RCC 7860 (cell line): Measurements from ENCODE around the gene TRPC4.

Source experiments
- DNase-seq: peaks from one replicate; pipeline ENCODE4 v3.0.0-alpha.2; 2015; ENCODE audit warnings: low spot score
- FAIRE-seq: peaks from 2 replicates; lab custom pipeline; 2012; peaks lifted over from hg19 to GRCh38; lab: Jason Lieb, UNC

TRPC4 gene

DNA sequence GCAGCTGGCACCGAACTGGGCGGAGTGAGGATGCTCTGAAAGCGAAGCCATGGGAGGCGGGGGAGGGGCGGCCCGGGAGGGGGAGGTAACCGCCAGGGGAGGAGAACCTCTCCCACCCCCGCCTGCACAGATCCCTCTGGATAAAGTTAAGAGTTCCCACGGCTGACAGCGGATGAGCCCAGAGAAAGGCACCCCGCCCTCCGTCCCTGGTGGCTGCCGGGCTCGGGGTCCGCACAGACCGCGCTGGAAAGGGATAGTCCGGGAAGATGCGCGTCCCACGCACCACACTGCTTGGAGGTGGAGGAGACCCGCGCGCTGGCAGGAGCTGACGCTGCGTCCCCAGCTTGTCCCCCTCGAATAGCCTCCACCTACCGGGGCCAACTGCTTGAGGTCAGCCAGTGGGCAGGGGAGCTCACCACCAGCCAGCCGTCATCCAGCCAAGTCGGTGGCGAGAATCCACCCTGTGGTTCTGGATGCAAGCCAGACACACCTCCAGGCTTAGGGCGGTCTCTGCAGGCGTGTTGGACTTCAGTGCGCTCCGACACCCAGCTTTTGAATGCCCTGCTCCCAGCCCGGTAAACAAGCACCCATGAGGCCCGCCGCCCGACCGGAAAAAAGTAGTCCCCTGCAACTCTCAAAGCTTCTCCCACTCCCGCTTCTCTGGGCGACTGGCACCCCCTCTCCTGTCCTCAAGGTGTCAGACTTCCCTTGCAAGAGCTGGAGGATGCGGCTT lies at the start of gene TRPC4:
Gene TRPC4, minus strand, starts transcription at position 17 of the 733 bp plus-strand sequence. CDS start 86,439 bp downstream, outside the sequence.
- FAIRE-seq, result peak; percentile 8
- DNase-seq, result peak; percentile 67

DNA sequence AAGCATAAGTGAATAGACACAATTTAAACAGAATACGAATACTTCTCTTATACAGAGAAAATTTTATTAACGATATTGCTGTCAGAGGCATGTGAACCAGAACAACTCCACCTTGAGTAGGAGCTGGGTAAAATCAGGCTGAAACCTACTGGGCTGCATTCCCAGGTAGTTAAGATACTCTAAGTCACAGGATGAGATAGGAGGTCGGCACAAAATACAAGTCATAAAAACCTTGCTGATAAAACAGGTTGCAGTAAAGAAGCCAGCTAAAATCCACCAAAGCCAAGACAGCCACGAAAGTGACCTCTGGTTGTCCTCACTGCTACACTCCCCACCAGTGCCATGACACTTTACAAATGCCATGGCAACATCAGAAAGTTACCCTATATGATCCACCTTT lies 49.2 kb upstream of the TRPC4 start:
- no peak for FAIRE-seq
- DNase-seq, result no peak

DNA sequence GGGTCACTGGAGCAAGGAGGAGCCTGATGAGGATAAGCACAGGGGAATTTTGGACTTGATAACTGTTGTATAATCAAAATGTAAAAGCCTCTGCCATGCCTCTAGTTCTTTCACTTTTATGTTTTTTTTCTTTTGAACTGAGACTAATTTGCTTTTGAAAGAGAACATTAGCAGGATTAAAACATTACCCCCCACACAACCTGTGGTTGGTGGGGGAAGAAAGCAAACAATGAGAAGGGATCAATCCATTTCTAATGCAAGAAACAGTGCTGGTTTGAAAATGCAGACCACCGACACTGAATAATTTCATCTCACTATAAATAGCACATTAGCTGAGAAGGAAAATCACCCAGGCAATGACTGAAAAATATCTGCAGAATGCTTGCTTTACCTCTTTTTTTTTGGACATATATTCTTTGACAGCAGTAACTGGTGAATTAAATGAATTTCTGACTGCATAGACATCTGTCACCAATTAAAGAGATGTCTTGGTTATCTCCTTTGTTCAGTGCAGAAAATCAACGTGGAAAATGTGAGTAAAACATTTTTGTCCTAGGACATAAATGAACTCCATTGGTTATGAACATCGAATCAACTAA lies 48.6 kb upstream of the TRPC4 start:
- DNase-seq, result no peak
- no peak for FAIRE-seq

DNA sequence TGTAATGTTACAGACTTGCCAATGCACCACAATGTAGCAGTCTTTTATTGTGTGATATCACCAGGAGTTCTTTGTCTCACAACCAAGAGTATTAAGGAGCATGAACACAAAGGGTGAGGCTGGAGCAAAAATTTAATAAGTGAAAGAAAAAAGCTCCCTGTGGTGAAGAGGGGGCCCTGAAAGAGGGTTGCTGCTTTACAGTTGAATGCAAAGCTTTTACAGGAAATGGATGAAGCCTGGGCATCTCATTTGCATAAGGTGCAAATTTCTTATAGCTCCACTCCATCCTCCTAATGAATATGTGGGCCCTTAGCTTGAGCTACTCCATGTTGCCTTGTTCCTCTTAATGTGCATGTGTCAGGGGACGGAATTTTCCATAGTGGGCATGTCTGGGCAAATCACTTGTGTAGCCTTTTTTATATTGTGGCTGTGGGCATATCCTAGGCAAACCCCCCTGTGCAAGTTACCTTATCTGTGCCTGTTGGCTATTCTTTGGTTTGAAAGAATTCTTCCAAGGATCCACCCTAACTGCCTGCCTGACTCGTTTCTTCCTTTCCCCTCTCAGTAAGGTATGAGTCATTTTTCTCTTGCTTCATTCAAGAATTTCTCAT lies 45.3 kb upstream of the TRPC4 start:
- FAIRE-seq (no peak), DNase-seq (peak; percentile 10)

DNA sequence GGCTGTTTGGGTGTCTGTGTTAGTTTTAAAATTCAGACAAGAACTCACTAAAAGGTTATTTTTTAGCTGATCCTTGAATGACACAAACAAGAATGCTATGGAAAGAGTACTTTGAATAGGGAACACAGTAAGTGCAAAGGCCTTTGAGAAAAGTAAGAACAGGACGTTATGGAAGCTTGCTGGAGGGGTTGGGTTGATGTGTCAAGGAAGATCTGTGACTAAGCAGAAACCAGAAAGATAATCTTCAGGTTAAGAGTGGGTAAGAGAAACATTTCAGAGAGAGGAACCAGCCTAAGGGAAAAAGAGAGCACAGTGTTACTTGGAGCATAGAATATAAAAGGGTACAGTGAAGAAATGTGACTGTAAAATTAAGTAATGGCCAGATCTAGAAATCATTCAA lies 41.2 kb upstream of the TRPC4 start:
- FAIRE-seq (no peak), DNase-seq (no peak)

DNA sequence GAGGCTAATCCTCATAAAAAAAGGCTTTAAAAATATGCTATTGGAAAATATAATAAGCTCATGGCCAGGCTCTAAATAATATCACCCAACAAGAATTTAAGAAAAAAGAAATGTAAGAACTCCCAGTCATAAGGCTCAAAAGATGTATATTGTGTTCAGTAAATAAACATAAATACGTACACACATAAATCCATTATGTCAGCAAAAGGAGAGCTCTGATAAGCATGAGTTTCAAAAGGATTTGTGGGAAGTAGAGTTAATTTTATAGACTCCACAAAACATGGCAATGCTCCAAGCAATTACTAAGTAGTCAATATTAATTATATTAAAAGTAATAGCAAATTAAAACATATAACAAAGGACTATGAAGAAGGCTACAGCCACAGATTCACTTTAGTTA lies 37.3 kb upstream of the TRPC4 start:
- no peak for DNase-seq
- no peak for FAIRE-seq

DNA sequence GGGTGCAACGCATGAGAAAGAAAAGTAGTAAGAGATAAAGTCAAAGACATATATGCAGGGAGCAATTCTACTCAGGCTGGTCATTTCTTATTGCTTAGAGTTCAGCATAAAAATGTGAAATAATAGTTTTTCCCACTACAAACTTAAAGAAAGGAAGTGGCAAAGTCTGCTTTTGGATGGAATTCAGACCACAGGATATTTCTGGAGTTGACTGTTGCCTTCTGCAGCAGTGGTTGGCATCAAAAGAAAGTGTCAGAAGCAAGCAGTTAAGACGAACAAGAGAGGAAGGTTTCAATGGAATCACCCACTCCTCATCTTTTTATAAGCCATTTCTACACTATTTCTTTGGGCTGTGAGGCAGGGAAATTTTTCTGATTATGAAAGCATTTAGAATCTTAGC lies 36.2 kb upstream of the TRPC4 start:
- DNase-seq, result no peak
- no peak for FAIRE-seq

DNA sequence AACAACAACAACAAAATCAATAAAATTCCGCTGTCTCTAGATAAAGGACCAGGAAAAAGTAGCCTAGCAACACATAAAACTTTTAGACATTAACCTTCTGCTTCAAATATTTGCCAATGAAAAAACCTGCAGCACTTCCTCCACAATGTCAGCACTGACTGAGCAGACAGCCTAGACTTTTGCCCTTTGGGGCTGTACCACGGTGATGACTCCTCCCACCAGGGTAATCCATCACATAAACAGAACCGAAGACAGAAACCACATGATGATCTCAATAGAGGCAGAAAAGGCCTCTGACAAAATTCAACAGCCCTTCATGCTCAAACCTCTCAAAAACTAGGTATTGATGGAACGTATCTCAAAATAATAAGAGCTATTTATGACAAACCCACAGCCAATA lies 30.2 kb upstream of the TRPC4 start:
- DNase-seq (no peak), FAIRE-seq (no peak)

DNA sequence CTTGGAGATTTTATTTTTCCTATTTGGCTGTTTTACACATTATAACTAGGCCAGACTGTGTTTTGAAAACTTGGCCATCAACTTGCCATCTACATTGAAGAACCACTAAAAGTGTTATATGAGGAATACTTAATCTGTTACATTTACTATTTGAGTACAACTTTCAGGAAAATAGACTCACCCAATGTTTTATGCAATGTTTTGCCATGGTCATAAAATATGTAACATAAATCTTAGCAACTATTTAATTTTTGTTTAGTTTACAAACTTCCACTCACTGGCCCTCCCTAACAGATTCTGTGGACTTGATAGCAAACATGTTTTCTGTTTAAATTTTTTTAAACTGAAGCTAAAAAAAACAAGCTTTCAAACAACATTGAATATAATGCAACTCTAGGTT lies 23.7 kb upstream of the TRPC4 start:
- DNase-seq (no peak), FAIRE-seq (no peak)

DNA sequence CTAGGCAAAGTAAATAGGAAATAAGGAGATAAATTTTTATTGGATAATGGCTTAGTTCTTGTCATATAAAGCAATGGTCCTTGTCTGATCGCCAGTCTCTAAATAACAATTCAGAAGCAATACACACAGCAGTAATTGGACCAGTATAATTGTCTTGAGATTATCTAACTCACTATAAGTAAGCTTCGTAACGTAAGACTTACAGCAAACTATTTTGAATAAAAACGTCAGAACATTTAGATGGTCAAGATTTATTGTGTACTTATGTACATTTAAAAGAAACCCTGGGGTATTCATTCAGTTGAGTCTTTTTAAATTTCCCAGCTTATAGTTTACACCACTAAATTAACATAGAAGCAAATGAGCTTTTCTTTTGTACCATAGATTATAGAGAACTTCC lies 20.2 kb upstream of the TRPC4 start:
- no peak for DNase-seq
- FAIRE-seq, result no peak

DNA sequence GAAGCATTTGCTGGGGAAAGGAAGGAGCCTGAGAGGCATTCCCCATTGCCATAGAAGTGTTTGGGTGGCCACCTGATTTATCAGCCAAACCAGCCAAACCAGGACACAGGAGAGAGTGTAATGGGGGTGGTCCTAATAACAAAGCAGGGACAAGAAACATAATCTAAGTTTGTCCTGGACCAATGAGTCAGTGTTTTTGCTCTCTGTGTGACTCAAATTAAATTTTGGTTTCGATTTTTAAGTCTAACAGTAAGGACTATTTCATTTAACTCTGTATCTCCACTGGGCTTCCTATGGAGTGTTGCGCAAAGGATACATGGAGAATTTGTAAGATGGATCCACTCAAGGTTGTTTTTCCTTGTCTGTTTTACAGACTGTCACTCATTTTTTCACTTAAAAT lies 19.5 kb upstream of the TRPC4 start:
- DNase-seq, result no peak

DNA sequence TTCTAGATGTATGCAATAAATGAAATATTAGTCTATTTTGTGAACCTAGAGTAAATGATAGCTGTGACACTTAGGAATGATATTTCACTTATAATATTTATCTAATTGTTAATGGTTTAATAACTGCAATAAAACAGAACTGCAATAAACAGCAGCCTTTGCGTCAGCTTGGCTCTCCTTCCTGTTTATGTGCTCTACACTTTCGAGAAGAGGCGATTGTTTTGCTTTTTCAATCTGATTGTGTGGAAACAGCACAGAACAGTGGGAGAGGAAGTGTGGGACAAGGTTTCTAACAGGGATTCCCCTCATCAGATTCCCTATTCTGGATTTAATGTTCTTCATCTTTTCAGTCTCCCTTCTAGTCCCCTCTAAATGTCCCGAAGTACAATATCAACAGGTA lies 17.3 kb upstream of the TRPC4 start:
- FAIRE-seq, result no peak
- DNase-seq, result no peak

More for the DNA sequence above, 19.5 kb upstream of the TRPC4 start:
- no peak for FAIRE-seq

DNA sequence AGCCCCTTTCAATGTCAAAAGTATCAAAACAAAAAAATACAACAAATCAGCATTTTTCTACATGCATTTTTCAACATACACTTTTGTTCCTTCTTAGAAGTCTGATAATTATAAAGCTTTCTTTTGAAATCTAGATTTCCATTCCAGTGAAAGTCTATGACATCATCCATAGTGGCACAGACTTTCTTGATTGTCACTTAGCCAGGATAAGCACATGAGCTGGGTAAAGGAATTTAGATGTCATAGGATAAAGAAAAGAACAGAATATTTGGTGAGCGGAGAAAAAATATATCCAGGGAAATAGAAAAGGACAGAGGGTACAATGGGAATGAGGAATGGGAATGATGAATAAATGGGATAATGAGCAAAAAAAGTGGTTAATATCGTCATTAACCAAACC lies 15.1 kb upstream of the TRPC4 start:
- FAIRE-seq (no peak), DNase-seq (no peak)

DNA sequence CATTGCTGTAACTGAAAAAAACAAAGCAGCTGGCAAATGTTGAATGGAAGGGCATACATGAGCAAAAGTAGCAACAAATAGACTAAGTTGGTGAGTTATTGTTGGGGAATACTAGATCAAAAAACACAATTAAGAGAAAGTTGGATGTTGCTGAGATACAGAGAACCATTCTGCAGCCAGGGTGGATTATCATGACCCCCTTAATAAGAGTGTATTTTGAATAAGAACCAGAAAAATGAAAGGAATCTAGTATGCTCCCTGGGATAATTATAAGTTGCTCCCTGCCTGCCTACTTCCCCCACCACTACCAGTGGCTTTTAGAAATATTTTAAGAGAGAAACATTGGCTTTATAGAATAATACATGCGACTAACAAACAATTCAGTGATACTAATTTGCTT lies 14.5 kb upstream of the TRPC4 start:
- DNase-seq, result no peak
- no peak for FAIRE-seq

DNA sequence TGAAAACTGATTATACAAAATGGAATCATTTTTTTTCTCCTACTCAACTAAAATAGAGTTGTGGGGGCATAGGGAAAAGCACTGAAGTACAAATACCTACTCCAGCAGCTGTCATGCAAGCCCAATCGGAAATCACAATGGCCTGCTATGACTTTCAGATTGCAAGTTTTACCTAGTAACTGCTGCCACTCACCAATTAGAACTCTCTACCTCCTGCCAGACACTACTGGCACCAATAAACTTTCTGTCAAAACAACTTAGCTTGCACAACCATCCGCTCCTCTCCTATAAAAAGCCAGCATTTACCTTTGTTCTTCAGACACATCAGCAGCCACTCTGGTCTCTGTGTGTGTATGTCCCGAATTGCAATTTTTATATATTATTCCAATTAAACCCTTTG lies 9.3 kb upstream of the TRPC4 start:
- FAIRE-seq (no peak), DNase-seq (no peak)

DNA sequence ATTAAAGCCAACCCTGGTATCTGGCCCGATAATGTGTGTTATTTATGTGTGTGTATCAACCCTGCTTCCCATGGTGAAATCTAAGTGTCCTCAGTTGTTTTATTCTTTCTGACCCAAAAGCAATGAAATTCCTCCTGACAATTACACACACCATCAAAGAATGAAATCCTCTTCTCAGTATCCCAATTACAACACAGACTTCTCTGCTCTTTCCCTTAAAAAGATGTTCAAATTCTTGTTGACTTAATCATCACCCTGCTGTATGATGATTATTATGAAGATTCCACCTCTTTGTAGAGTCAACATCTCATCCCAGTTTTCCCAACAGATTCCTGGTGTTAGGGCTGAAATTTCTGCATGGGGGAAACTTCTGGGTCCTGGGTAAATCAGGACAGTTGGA lies 8.9 kb upstream of the TRPC4 start:
- no peak for DNase-seq
- no peak for FAIRE-seq

DNA sequence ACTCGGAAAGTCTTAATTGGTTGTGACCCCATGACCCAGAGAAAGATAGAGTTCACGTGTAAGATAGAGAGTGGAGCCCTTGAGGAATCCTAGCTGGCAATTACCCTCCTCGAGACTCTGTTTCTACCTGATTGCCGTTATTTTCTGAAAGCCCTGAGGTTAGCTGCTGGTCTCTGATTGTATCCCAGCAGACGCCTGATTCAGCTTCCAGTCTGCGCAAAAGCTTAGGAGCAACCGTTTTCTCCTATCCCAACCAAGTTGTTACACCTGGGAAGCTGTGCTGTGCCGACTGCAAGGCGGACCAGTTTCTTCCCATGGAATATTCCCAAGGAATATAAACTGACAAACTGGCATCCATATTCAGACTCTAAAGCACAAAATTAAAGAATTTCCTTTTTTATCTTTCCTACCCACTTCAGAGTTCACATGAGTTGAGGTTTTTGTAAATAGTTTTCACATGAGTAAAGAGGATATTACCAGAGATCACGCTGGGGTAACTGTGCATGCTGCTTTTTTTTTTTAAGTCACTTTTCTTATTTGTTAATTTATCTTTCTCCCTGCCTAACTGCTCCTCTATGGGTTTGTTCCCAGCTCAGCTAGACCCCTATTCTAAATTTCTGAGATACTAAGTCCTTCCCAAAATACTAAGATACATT lies 1.5 kb upstream of the TRPC4 start:
- DNase-seq (peak; percentile 53), FAIRE-seq (peak; percentile 74)

DNA sequence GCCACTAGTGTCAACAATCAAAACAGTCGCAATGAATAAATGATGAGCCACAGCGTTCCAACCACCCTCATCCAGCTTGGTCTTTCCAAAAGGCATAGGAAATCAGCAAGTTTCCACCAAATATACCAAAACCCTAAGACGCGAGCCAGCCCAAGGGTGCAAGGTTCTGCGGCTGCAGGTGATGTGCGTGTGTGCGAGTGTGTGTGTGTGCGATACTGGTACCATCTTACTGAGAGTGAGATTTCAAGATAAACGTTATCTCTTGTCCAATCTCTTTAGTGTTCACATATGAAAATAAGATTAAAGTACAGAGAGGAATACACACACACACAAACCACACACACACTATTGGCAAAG lies 895 bp upstream of the TRPC4 start:
- FAIRE-seq, result no peak
- DNase-seq, result no peak

DNA sequence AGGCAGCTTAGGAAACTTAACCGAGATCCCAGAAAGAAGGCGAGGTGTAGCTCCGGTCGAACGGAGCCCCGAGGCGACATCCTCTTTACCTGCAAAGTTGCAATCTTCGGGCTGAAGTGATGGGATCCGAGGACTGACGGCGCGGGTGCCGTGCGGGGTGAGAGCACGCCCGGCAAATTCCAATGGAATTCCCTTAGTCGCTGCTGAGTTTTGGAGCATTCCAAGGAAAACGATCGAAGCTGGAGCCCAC lies 141 bp downstream of the TRPC4 start:
- FAIRE-seq, result no peak
- peak; percentile 4 for DNase-seq

DNA sequence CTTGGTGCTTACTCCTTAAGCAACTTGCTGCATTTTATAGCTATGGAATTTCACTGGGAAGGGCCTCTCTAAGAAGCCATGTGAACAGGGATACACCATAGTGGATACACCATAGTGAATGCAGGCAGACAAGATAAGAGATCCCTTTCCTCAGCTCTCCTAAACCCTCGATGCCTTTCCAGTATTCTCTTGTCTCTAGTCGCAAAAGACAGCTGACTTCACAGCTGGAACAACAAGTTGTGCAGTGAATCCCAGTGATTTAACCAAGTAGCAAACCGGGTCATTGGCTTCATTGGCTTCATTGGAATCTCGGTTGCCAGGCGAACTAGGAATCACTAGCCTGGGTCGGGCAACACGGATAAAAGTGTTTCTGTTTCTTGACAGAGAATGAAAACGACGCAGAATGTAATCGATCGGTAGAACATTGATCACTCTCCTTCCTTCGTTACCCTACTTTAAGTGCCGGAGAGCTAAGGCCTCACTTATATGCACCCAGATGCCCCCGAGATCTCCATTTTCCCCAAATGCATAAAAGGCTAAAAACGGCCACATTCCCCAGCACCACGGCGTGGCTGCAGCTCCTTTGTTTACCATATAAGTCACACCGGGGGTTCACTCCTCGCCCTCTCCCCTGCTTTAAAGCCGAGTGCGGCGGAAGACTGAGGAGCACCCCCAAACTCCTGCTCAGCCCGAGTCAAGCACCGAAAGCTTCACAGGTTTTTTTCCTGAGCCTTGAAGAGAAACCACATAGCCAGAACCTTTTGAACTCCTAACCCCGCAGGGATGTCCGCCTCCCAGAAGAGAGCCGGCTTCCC lies 674 bp downstream of the TRPC4 start:
- no peak for FAIRE-seq

DNA sequence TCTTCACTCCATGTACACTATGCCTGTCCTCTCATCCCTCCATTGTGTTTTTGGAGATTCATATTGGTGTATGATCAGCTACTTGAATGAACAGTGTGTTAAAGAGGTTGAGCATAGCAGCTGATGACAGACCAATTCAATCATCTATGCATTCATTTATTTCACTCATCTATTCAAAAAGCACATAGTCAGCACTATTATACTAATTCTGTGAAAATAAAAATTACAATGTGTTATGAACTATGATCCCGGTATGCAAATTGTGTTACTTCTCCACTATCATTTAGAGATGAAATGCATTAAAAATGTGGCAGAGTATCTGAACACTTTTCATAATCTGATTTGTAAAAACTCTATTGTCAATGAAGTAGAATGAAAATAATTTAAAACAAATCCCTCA lies 5.9 kb downstream of the TRPC4 start:
- DNase-seq, result no peak

More for the DNA sequence above, 674 bp downstream of the TRPC4 start:
- peak; percentile 7 for DNase-seq

More for the DNA sequence above, 5.9 kb downstream of the TRPC4 start:
- FAIRE-seq, result no peak
